ENCODE measurements around the gene SLC6A16. TPM values are rescaled to one million over a fixed set of nuclear protein-coding genes. Genes with fewer than 3 reads are reported as not detected.
"Not testable (repeated sequence)": the region's sequence is repeated elsewhere in the genome, so short reads cannot be mapped to it uniquely, and the experiment has no call there.

SLC6A16 gene
- total RNA-seq, 1 experiment from 2014 or later: not detected

- no TSS peak for BruUV-seq (replicated peaks)
- no peak overlapping the region for H3K4me3 Mint-ChIP-seq (ENCODE audit: unreplicated experiment)
- peaks cover 6% of the 10 kb centered on the region for H3K4me1 Mint-ChIP-seq (ENCODE audit: insufficient read depth, unreplicated experiment)
- ChIA-PET POLR2A (no interaction called here), CTCF (interaction anchor here (0.6 to 3.0 kb wide), 4 partner anchors 19 to 736 kb away, joined by 3 to 14 read pairs (median 4); no protein-coding TSS in a partner anchor)
- DNase-seq (ENCODE audit: unreplicated experiment): no peak
- intact Hi-C loops (cut with micrococcal nuclease): no loop called here
- no peak for TF ChIP-seq CTCF (IDR thresholded peaks at IDR 0.05; ENCODE audit: unreplicated experiment)
- no peaks in the 10 kb centered on the region for H3K9me3 Mint-ChIP-seq (ENCODE audit: unreplicated experiment)
- H3K36me3 Mint-ChIP-seq (ENCODE audit: insufficient read depth, unreplicated experiment): no peaks in the 10 kb centered on the region
- H3K27ac Mint-ChIP-seq (ENCODE audit: low read depth, unreplicated experiment): no peak overlapping the region
- H3K27me3 Mint-ChIP-seq (ENCODE audit: insufficient read depth, unreplicated experiment): no peaks in the 10 kb centered on the region
These were observed 1.2 kb upstream of the SLC6A16 start for GRCh38 chr19:49326165-49326704.

GRCh38 chr19:49325756-49326155 is 765 bp upstream of the SLC6A16 start:
- H3K9me3 Mint-ChIP-seq (ENCODE audit: unreplicated experiment); H3K4me1 Mint-ChIP-seq (ENCODE audit: insufficient read depth, unreplicated experiment); BruUV-seq (replicated peaks); H3K36me3 Mint-ChIP-seq (ENCODE audit: insufficient read depth, unreplicated experiment); DNase-seq (ENCODE audit: unreplicated experiment); H3K4me3 Mint-ChIP-seq (ENCODE audit: unreplicated experiment); H3K27ac Mint-ChIP-seq (ENCODE audit: low read depth, unreplicated experiment); H3K27me3 Mint-ChIP-seq (ENCODE audit: insufficient read depth, unreplicated experiment); intact Hi-C loops (cut with micrococcal nuclease): not testable (repeated sequence)
- CTCF ChIA-PET: interaction anchor here (0.9 to 2.2 kb wide), 2 partner anchors 19 to 24 kb away, joined by 3 to 5 read pairs; no protein-coding TSS in a partner anchor
- POLR2A ChIA-PET: interaction anchor here (0.8 kb wide), 1 partner anchor 307 kb away, joined by 3 read pairs; no protein-coding TSS in a partner anchor

GRCh38 chr19:49318296-49318695 is 6.7 kb downstream of the SLC6A16 start:
- DNase-seq (ENCODE audit: unreplicated experiment): no peak
- no peak overlapping the region for H3K4me3 Mint-ChIP-seq (ENCODE audit: unreplicated experiment)
- H3K36me3 Mint-ChIP-seq (ENCODE audit: insufficient read depth, unreplicated experiment): no peaks in the 10 kb centered on the region
- BruUV-seq (replicated peaks): no TSS peak
- ChIA-PET CTCF (interaction anchor here (0.7 to 2.3 kb wide), 4 partner anchors 9 to 17 kb away, joined by 3 to 10 read pairs (median 6); no protein-coding TSS in a partner anchor), POLR2A (interaction anchor here (0.7 kb wide), 1 partner anchor 35 kb away, joined by 3 read pairs; no protein-coding TSS in a partner anchor)
- H3K27ac Mint-ChIP-seq (ENCODE audit: low read depth, unreplicated experiment): no peak overlapping the region
- peaks cover 6% of the 10 kb centered on the region for H3K9me3 Mint-ChIP-seq (ENCODE audit: unreplicated experiment)
- intact Hi-C loops (cut with micrococcal nuclease): no loop called here
- H3K4me1 Mint-ChIP-seq (ENCODE audit: insufficient read depth, unreplicated experiment): no peaks in the 10 kb centered on the region
- H3K27me3 Mint-ChIP-seq (ENCODE audit: insufficient read depth, unreplicated experiment): no peaks in the 10 kb centered on the region
- no peak for TF ChIP-seq CTCF (IDR thresholded peaks at IDR 0.05; ENCODE audit: unreplicated experiment)

GRCh38 chr19:49316284-49316683 is 8.7 kb downstream of the SLC6A16 start:
- intact Hi-C loops (cut with micrococcal nuclease): no loop called here
- DNase-seq (ENCODE audit: unreplicated experiment): no peak
- BruUV-seq (replicated peaks): no TSS peak
- Mint-ChIP-seq H3K9me3 (ENCODE audit: unreplicated experiment) (peaks cover 6% of the 10 kb centered on the region), H3K27ac (ENCODE audit: low read depth, unreplicated experiment) (no peak overlapping the region), H3K4me3 (ENCODE audit: unreplicated experiment) (no peak overlapping the region), H3K36me3 (ENCODE audit: insufficient read depth, unreplicated experiment) (no peaks in the 10 kb centered on the region), H3K27me3 (ENCODE audit: insufficient read depth, unreplicated experiment) (no peaks in the 10 kb centered on the region), H3K4me1 (ENCODE audit: insufficient read depth, unreplicated experiment) (no peaks in the 10 kb centered on the region)
- ChIA-PET CTCF (interaction anchor here (0.6 to 0.7 kb wide), 2 partner anchors 9 to 127 kb away, joined by 3 read pairs; no protein-coding TSS in a partner anchor), POLR2A (no interaction called here)
- TF ChIP-seq CTCF (IDR thresholded peaks at IDR 0.05; ENCODE audit: unreplicated experiment): no peak
